ENCODE results near the gene CPNE8.
A peak's percentile ranks its signal among the peaks of the same experiment; 100 is the strongest.

GRCh38 chr12:38664661-38665269 lies 240.6 kb downstream of the CPNE8 start:
- TF ChIP-seq EP300 (IDR thresholded peaks at IDR 0.05) = no peak
- no peak for TF ChIP-seq POLR2A (IDR thresholded peaks at IDR 0.05; ENCODE audit: low read length)
- TF ChIP-seq CTCF (IDR thresholded peaks at IDR 0.05) = peak; percentile 59
- TF ChIP-seq MYC (IDR thresholded peaks at IDR 0.05; ENCODE audit: borderline replicate concordance, low read length) = no peak
